Measurements from ENCODE around the gene MADD.

DNA sequence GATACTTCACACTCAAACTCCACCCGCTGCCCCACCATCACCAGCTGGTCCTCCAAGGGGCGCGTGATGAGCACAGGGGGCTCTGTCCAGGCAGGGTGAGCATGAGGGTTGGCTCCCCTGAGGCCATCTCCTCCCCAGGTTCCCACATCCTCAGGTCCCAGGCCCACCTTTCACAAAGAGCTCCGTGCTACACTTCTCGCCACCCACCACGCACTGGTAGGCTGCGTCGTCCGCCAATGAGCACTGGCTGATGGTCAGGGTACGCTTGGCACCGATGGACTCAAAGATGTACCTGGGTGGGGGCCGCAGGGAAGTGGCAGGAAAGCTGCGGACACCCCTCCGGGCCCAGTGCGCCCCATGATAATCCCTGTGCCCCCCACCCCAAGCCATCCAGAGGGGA is 72.9 kb downstream of the MADD start:
- TF ChIP-seq, protein P1, sequence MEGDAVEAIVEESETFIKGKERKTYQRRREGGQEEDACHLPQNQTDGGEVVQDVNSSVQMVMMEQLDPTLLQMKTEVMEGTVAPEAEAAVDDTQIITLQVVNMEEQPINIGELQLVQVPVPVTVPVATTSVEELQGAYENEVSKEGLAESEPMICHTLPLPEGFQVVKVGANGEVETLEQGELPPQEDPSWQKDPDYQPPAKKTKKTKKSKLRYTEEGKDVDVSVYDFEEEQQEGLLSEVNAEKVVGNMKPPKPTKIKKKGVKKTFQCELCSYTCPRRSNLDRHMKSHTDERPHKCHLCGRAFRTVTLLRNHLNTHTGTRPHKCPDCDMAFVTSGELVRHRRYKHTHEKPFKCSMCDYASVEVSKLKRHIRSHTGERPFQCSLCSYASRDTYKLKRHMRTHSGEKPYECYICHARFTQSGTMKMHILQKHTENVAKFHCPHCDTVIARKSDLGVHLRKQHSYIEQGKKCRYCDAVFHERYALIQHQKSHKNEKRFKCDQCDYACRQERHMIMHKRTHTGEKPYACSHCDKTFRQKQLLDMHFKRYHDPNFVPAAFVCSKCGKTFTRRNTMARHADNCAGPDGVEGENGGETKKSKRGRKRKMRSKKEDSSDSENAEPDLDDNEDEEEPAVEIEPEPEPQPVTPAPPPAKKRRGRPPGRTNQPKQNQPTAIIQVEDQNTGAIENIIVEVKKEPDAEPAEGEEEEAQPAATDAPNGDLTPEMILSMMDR (IDR thresholded peaks at IDR 0.05): no peak
- no peak for TF ChIP-seq POLR2A (IDR thresholded peaks at IDR 0.05)
